Panc1 (cell line): ENCODE results near the gene ERN1. TPM values are rescaled to one million over a fixed set of nuclear protein-coding genes. Genes with fewer than 3 reads are reported as not detected.

ENCODE experiments used
- ATAC-seq: fragments of 200-7000 bp; cut with Tn5 transposase; 2 replicates; pipeline ENCODE4 v1.9.1; 2020; ENCODE audit warnings: mild to moderate bottlenecking, moderate library complexity
- BruUV-seq: library from RNA; stranded (reverse); fragments of 400-500 nt; replicated peaks from 2 replicates; lab custom pipeline; 2021; lab: Mats Ljungman, UMichigan
- CTCF ChIA-PET: fragments of 300-600 bp; sonication (Branson Sonifier 250); formaldehyde crosslinking; loops from one replicate; lab custom pipeline; 2022; ENCODE audit warnings: antibody characterized with exemption; lab: Charles Lee
- POLR2A ChIA-PET: fragments of 300-600 bp; sonication (Branson Sonifier 250); formaldehyde crosslinking; loops from one replicate; lab custom pipeline; 2022; ENCODE audit warnings: antibody characterized with exemption; lab: Charles Lee
- DNase-seq: peaks from one replicate; pipeline ENCODE4 v3.0.0-alpha.2; 2010; ENCODE audit warnings: low read depth, low spot score
- H3K27ac ChIP-seq: 2 replicates; pipeline ENCODE4 v1.5.1; 2011; ENCODE audit warnings: mild to moderate bottlenecking, low read length, inconsistent platforms
- H3K27me3 ChIP-seq: fragments of 200-500 bp; sonication (Bioruptor generic); 2 replicates; pipeline ENCODE4 v1.6.0; 2014; ENCODE audit warnings: low read length, inconsistent platforms; ENCODE audit not compliant: control insufficient read depth, insufficient read depth
- H3K36me3 ChIP-seq: fragments of 200-500 bp; sonication (Bioruptor generic); 2 replicates; pipeline ENCODE4 v1.5.1; 2014; ENCODE audit warnings: inconsistent platforms, mild to moderate bottlenecking, low read length, moderate library complexity; ENCODE audit not compliant: control insufficient read depth, insufficient read depth
- H3K4me1 ChIP-seq: 2 replicates; pipeline ENCODE4 v1.5.1; 2011; ENCODE audit warnings: inconsistent platforms, mild to moderate bottlenecking, low read length, moderate library complexity; ENCODE audit not compliant: control insufficient read depth, insufficient read depth
- H3K4me3 ChIP-seq, 2 experiments: 2 replicates each; pipeline ENCODE4 v1.5.1; 2011 to 2012; ENCODE audit warnings: low read depth in 2 of 2, low read length in 2 of 2, mild to moderate bottlenecking in 2 of 2, inconsistent platforms in 1 of 2, moderate library complexity in 1 of 2
- H3K9me3 ChIP-seq: fragments of 200-500 bp; sonication (Bioruptor generic); 2 replicates; pipeline ENCODE4 v1.5.1; 2014; ENCODE audit warnings: low read depth, mild to moderate bottlenecking, inconsistent platforms, low read length, moderate library complexity; ENCODE audit not compliant: control insufficient read depth, insufficient read depth
- POLR2AphosphoS5 ChIP-seq: IDR thresholded peaks from 2 replicates; pipeline ENCODE4 v1.6.1; 2012; ENCODE audit warnings: mild to moderate bottlenecking, low read depth, low read length, moderate library complexity
- REST ChIP-seq, 2 experiments: IDR thresholded peaks; 2 replicates each; pipeline ENCODE4 v1.6.1; 2011 to 2012; ENCODE audit warnings: low read depth in 2 of 2, control low read depth in 1 of 2, low read length in 1 of 2, mild to moderate bottlenecking in 1 of 2, moderate library complexity in 1 of 2; ENCODE audit not compliant: insufficient read depth in 1 of 2
- SIN3A ChIP-seq: IDR thresholded peaks from 2 replicates; pipeline ENCODE4 v1.6.1; 2012; ENCODE audit warnings: low read depth, mild to moderate bottlenecking, low read length, moderate library complexity, borderline replicate concordance; ENCODE audit not compliant: insufficient read depth
- TCF7L2 ChIP-seq: IDR thresholded peaks from 2 replicates; pipeline ENCODE4 v1.6.1; 2011; ENCODE audit warnings: mild to moderate bottlenecking, low read depth, low read length, inconsistent platforms
- in situ Hi-C: cut with HindIII; loops from 2 replicates; pipeline ENCODE4 v1.10.0; 2016; ENCODE audit warnings: low sequenced_read_pairs, low pct_unique_long_range_greater_than_20kb
- intact Hi-C: fragments of 100-400 bp; cut with micrococcal nuclease; formaldehyde crosslinking; loops from one replicate; pipeline ENCODE4 v1.10.0; 2022; ENCODE audit not compliant: unreplicated experiment
- total RNA-seq: library from RNA; stranded (reverse); gene quantifications from one replicate; pipeline ENCODE4 v1.2.1, GENCODE V29; 2021; ENCODE audit not compliant: unreplicated experiment
- TF ChIP-seq, protein P1 (sequence below): fragments of 450-650 bp; IDR thresholded peaks from 2 replicates; pipeline ENCODE4 v1.5.1; 2017; ENCODE audit warnings: mild to moderate bottlenecking

ERN1 gene
- total RNA-seq, 1 experiment from 2014 or later, result 12.1 TPM

DNA sequence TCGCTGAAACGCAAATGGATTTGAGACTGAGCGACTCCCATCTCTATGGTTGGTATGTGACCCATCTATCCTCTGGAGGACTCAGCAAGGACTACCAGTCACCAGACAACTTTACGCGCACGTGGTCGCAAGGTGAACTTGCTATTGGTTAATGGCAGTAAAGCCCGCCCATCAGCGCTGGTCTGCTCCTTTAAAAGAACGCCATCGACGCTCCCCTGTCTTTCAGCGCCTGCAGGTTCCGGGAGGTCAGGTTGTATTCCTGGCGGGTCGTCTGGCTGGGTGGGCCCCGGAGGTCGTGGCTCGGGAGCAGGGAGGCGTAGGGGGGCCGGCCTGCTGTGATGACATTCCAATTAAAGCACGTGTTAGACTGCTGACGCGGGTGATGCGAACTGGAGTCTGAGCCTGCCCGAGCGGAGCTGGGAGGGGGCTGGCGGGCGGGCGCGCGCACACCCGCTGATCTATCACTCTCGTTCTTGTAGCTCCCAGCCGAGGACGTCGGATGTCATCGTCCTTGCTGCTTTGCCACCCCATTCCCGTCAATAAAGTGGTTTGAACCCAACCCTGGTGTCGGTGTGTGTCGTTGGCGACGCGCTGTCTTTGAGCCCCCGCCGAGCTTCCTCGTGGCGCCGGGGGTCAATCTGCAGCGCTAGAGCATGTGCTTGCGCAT, 15.9 kb upstream of the ERN1 start:
- TF ChIP-seq, protein P1, sequence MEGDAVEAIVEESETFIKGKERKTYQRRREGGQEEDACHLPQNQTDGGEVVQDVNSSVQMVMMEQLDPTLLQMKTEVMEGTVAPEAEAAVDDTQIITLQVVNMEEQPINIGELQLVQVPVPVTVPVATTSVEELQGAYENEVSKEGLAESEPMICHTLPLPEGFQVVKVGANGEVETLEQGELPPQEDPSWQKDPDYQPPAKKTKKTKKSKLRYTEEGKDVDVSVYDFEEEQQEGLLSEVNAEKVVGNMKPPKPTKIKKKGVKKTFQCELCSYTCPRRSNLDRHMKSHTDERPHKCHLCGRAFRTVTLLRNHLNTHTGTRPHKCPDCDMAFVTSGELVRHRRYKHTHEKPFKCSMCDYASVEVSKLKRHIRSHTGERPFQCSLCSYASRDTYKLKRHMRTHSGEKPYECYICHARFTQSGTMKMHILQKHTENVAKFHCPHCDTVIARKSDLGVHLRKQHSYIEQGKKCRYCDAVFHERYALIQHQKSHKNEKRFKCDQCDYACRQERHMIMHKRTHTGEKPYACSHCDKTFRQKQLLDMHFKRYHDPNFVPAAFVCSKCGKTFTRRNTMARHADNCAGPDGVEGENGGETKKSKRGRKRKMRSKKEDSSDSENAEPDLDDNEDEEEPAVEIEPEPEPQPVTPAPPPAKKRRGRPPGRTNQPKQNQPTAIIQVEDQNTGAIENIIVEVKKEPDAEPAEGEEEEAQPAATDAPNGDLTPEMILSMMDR, result no peak
- TF ChIP-seq POLR2AphosphoS5 (peak; percentile 100), TCF7L2 (no peak), REST (IDR thresholded peaks at IDR 0.05; ENCODE audit: insufficient read depth in 1 of 2, low read depth in 2 of 2, low read length in 1 of 2) (no peak; a peak in 1 of 4 replicates), SIN3A (peak; percentile 91; the same call in 1 of the 2 replicates)
- Histone ChIP-seq H3K27ac (peak overlapping the region; percentile 93), H3K27me3 (no peaks in the 10 kb centered on the region), H3K4me3 (peak overlapping the region; percentile 76 to 87), H3K9me3 (no peaks in the 10 kb centered on the region), H3K4me1 (peaks cover 10% of the 10 kb centered on the region), H3K36me3 (peaks cover 5% of the 10 kb centered on the region)
- DNase-seq (peak; percentile 93), ATAC-seq (peak; percentile 94)
- TSS peak; percentile 91 for BruUV-seq
- in situ Hi-C loops, result no loop called here
- ChIA-PET POLR2A (interaction anchor here (0.6 kb wide), 2 partner anchors 59 to 712 kb away, joined by 3 to 9 read pairs; no protein-coding TSS in a partner anchor), CTCF (interaction anchor here (0.6 to 1.4 kb wide), 4 partner anchors 12 to 562 kb away, joined by 4 to 9 read pairs (median 5); no protein-coding TSS in a partner anchor)
- intact Hi-C loops, result loop anchor here (5.0 kb wide), 1 partner anchor 136 kb away; no protein-coding TSS in a partner anchor

DNA sequence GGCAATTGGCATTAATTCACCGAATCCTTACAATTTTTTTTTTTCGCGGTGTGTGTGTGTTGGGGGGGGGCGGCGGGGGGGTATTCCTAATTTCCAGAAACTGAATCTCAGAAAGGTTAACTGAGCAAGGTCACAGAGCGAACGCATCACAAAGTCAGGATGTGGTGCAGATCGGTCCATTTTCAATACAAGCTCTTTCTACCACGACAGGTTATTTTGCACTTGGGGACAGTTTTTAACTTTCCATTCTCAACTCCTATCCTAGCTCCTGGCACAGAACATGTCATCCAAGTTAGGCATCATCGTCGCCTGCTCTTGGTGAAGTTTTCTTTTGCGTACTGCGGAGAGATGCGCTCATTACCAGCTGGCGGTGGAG, 15.4 kb upstream of the ERN1 start:
- BruUV-seq, result no TSS peak

More for the DNA sequence above, 15.4 kb upstream of the ERN1 start:
- intact Hi-C loops (loop anchor here (5.0 kb wide), 1 partner anchor 137 kb away; no protein-coding TSS in a partner anchor), in situ Hi-C loops (no loop called here)
- no peaks in the 10 kb centered on the region for H3K27me3 ChIP-seq
- H3K4me1 ChIP-seq, result peaks cover 10% of the 10 kb centered on the region
- CTCF ChIA-PET, result interaction anchor here (0.5 to 1.4 kb wide), 5 partner anchors 12 to 563 kb away, joined by 4 to 9 read pairs (median 6); no protein-coding TSS in a partner anchor
- DNase-seq (no peak), ATAC-seq (no peak)
- POLR2A ChIA-PET, result interaction anchor here (0.6 kb wide), 1 partner anchor 712 kb away, joined by 3 read pairs; no protein-coding TSS in a partner anchor
- H3K9me3 ChIP-seq, result no peaks in the 10 kb centered on the region
- peaks cover 5% of the 10 kb centered on the region for H3K36me3 ChIP-seq
- peak overlapping the region; percentile 76 to 87 for H3K4me3 ChIP-seq
- TF ChIP-seq SIN3A (no peak), POLR2AphosphoS5 (no peak), REST (IDR thresholded peaks at IDR 0.05; ENCODE audit: insufficient read depth in 1 of 2, low read depth in 2 of 2, low read length in 1 of 2) (no peak), TCF7L2 (no peak)
- TF ChIP-seq, protein P1, result no peak
- H3K27ac ChIP-seq, result peak overlapping the region; percentile 79
